H1 (cell line): ENCODE data around the gene RIPOR3. TPM values are rescaled to one million over a fixed set of nuclear protein-coding genes. Genes with fewer than 3 reads are reported as not detected.

Source experiments
- CTBP2 ChIP-seq: IDR thresholded peaks from 2 replicates; pipeline ENCODE4 v1.7.0; 2011; ENCODE audit warnings: borderline replicate concordance, mild to moderate bottlenecking, moderate library complexity, mixed read lengths, low read length; ENCODE audit not compliant: insufficient read depth, insufficient read length
- CTCF ChIP-seq, 3 experiments: IDR thresholded peaks; 1 replicate in 2 of 3; 2 replicates in 1 of 3; pipeline versions ENCODE4 v1.5.1 to v1.6.1; 2011; ENCODE audit warnings: low read length in 3 of 3, mild to moderate bottlenecking in 3 of 3, inconsistent platforms in 2 of 3, low read depth in 1 of 3, moderate library complexity in 1 of 3; ENCODE audit not compliant: insufficient read depth in 1 of 3; ENCODE audit errors: control extremely low read depth in 1 of 3
- JUND ChIP-seq: IDR thresholded peaks from 2 replicates; pipeline ENCODE4 v1.6.1; 2011; ENCODE audit warnings: mild to moderate bottlenecking, improper control_type of control experiment, low read length
- RFX5 ChIP-seq: IDR thresholded peaks from 2 replicates; pipeline ENCODE4 v1.6.1; 2011; ENCODE audit warnings: low read depth, low read length, improper control_type of control experiment, borderline replicate concordance
- RNF2 ChIP-seq: fragments of 200-900, 300-1000 bp; sonication (generic); IDR thresholded peaks from 2 replicates; pipeline ENCODE4 v1.7.1; 2016; ENCODE audit warnings: borderline replicate concordance, low read depth, mild to moderate bottlenecking, antibody characterized with exemption, low read length; ENCODE audit not compliant: poor library complexity, severe bottlenecking; ENCODE audit errors: missing control alignments
- SP1 ChIP-seq: IDR thresholded peaks from 2 replicates; pipeline ENCODE4 v1.6.1; 2011; ENCODE audit warnings: low read depth, low read length
- polyA plus RNA-seq, 7 experiments: library from polyadenylated mRNA; depleted of rRNA in 3 of 7; stranded (reverse) in 5 of 7; unstranded in 2 of 7; fragments of >200 nt in 5 of 7; fragments of 200-250 nt in 2 of 7; gene quantifications; 1 replicate in 5 of 7; 2 replicates in 1 of 7; 4 replicates in 1 of 7; pipeline versions ENCODE4 v1.2.1 to v1.2.3, GENCODE V29; 2011 to 2013; ENCODE audit warnings: missing spikeins in 2 of 7, mixed read lengths in 2 of 7
- total RNA-seq: library from RNA; stranded (reverse); fragmentation: NEBNext Ultra II Directional; extraction: Animal tissue kit (Norgen Biotek cat#: 25700); gene quantifications from 2 replicates; pipeline ENCODE4 v1.2.1, GENCODE V29; 2021

Gene RIPOR3
- total and polyA plus RNA-seq, 2 of the 8 experiments (the other 6 are each of a cell fraction or from before 2014, with no cell fraction given), result 3.6 to 4.5 TPM

GRCh38 chr20:50609438-50609989, 81.8 kb downstream of the RIPOR3 start (continued):
- no peak for TF ChIP-seq RFX5
- TF ChIP-seq RNF2, result no peak
- no peak for TF ChIP-seq SP1
- no peak for TF ChIP-seq JUND
- no peak for TF ChIP-seq CTCF (IDR thresholded peaks at IDR 0.05; ENCODE audit: control extremely low read depth in 1 of 3, insufficient read depth in 1 of 3, low read depth in 1 of 3, low read length in 3 of 3)
- no peak for TF ChIP-seq CTBP2
